Measurements from ENCODE around the gene SENP2. TPM values are rescaled to one million over a fixed set of nuclear protein-coding genes. Genes with fewer than 3 reads are reported as not detected.
"Not testable (repeated sequence)": the region's sequence is repeated elsewhere in the genome, so short reads cannot be mapped to it uniquely, and the experiment has no call there.

SENP2 gene
- total and polyA plus RNA-seq, 4 donors, result 7.5 to 42.1 (median 20.4) TPM

GRCh38 chr3:185632996-185633395 is 46.9 kb downstream of the SENP2 start:
- Histone ChIP-seq H3K4me3 (no peak overlapping the region), H3K9me3 (ENCODE audit: control insufficient read depth in 4 of 4, insufficient read depth in 3 of 4, low read length in 3 of 4) (no peaks in the 10 kb centered on the region), H3K4me1 (ENCODE audit: control insufficient read depth in 5 of 5, insufficient read depth in 5 of 5, low read length in 5 of 5) (peaks cover 4 to 21% (median 15%) of the 10 kb centered on the region in 5 donors), H3K36me3 (ENCODE audit: control insufficient read depth in 4 of 4, insufficient read depth in 4 of 4, low read length in 4 of 4) (peaks cover 0 to 8% (median 4%) of the 10 kb centered on the region in 4 donors), H3K9ac (ENCODE audit: insufficient read depth in 1 of 2, low read length in 2 of 2) (no peak overlapping the region), H3K27ac (ENCODE audit: low read depth in 1 of 2, low read length in 1 of 2) (no peak overlapping the region), H3K27me3 (ENCODE audit: control insufficient read depth in 3 of 3, insufficient read depth in 3 of 3, low read length in 2 of 3) (no peaks in the 10 kb centered on the region)
- no peak for TF ChIP-seq CTCF (IDR thresholded peaks at IDR 0.05; ENCODE audit: control extremely low read depth, extremely low read depth)
- WGBS, 2 donors, result 71 to 85% methylated on average over 4 of the region's 4 CpGs
- ATAC-seq (ENCODE audit: insufficient read depth, low FRiP score) (no peak), DNase-seq (no peak)

GRCh38 chr3:185637388-185637787 is 51.3 kb downstream of the SENP2 start:
- Histone ChIP-seq H3K27me3 (ENCODE audit: control insufficient read depth in 3 of 3, insufficient read depth in 3 of 3, low read length in 2 of 3) (no peaks in the 10 kb centered on the region), H3K9me3 (ENCODE audit: control insufficient read depth in 4 of 4, insufficient read depth in 3 of 4, low read length in 3 of 4) (no peaks in the 10 kb centered on the region), H3K4me3 (no peak overlapping the region), H3K36me3 (ENCODE audit: control insufficient read depth in 4 of 4, insufficient read depth in 4 of 4, low read length in 4 of 4) (no peaks in the 10 kb centered on the region), H3K27ac (ENCODE audit: low read depth in 1 of 2, low read length in 1 of 2) (no peak overlapping the region), H3K9ac (ENCODE audit: insufficient read depth in 1 of 2, low read length in 2 of 2) (no peak overlapping the region), H3K4me1 (ENCODE audit: control insufficient read depth in 5 of 5, insufficient read depth in 5 of 5, low read length in 5 of 5) (no peaks in the 10 kb centered on the region)
- no peak for TF ChIP-seq CTCF (IDR thresholded peaks at IDR 0.05; ENCODE audit: control extremely low read depth, extremely low read depth)
- no peak for ATAC-seq (ENCODE audit: insufficient read depth, low FRiP score)
- 52 to 67% methylated on average over 3 of the region's 3 CpGs for WGBS, 2 donors
- DNase-seq, result no peak

- WGBS, 2 donors, result 97% methylated on average over 11 of the region's 11 CpGs
- H3K4me1 ChIP-seq (ENCODE audit: control insufficient read depth in 5 of 5, insufficient read depth in 5 of 5, low read length in 5 of 5); H3K9ac ChIP-seq (ENCODE audit: insufficient read depth in 1 of 2, low read length in 2 of 2); H3K27me3 ChIP-seq (ENCODE audit: control insufficient read depth in 3 of 3, insufficient read depth in 3 of 3, low read length in 2 of 3); H3K36me3 ChIP-seq (ENCODE audit: control insufficient read depth in 4 of 4, insufficient read depth in 4 of 4, low read length in 4 of 4); H3K9me3 ChIP-seq (ENCODE audit: control insufficient read depth in 4 of 4, insufficient read depth in 3 of 4, low read length in 3 of 4); DNase-seq; H3K27ac ChIP-seq (ENCODE audit: low read depth in 1 of 2, low read length in 1 of 2); H3K4me3 ChIP-seq; ATAC-seq (ENCODE audit: insufficient read depth, low FRiP score): not testable (repeated sequence)
Observed at GRCh38 chr3:185638651-185639050, 52.6 kb downstream of the SENP2 start.

DNA sequence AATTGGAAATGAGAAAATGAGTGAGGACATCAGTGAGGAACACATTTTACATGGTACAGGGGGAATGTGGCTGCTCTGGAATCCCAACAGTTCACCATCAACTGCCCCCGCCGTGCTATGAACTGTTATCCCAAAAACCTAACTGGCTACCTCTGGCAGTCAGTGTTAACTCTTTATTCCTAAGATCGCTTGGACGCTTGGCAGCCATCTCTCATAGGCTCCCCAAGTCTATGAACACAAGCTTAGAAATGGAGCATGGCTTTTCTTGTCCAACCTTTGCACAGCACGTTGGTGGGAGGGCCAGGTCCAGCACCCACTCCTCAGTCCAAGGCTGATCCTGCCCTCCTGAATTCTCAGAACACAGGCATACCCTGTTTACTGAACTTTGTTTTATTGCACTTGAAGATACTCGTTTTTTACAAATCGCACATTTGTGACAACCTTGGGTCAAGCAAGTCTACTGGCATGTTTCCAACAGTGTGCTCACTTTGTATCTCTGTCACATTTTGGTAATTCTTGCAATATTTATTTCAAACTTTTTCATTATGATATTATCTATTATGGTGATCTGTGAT is 53.6 kb downstream of the SENP2 start:
- DNase-seq, result no peak
- Histone ChIP-seq H3K9ac (ENCODE audit: insufficient read depth in 1 of 2, low read length in 2 of 2) (no peak overlapping the region), H3K27ac (ENCODE audit: low read depth in 1 of 2, low read length in 1 of 2) (no peak overlapping the region), H3K27me3 (ENCODE audit: control insufficient read depth in 3 of 3, insufficient read depth in 3 of 3, low read length in 2 of 3) (no peaks in the 10 kb centered on the region), H3K36me3 (ENCODE audit: control insufficient read depth in 4 of 4, insufficient read depth in 4 of 4, low read length in 4 of 4) (peaks cover 0 to 1% (median 0%) of the 10 kb centered on the region in 4 donors), H3K4me1 (ENCODE audit: control insufficient read depth in 5 of 5, insufficient read depth in 5 of 5, low read length in 5 of 5) (no peaks in the 10 kb centered on the region), H3K9me3 (ENCODE audit: control insufficient read depth in 4 of 4, insufficient read depth in 3 of 4, low read length in 3 of 4) (no peaks in the 10 kb centered on the region), H3K4me3 (no peak overlapping the region)
- no peak for ATAC-seq (ENCODE audit: insufficient read depth, low FRiP score)
- no peak for TF ChIP-seq CTCF (IDR thresholded peaks at IDR 0.05; ENCODE audit: control extremely low read depth, extremely low read depth)
- WGBS, 2 donors, result 80 to 86% methylated on average over 7 of the region's 7 CpGs

Data from lung (tissue), 12 donors.